Activated CD8-positive, alpha-beta T cell treated with anti-CD3 and anti-CD28 coated beads, Interleukin-2, amount 10 ng/mL, durations not matched to agents 7 days and 5 days (primary cell): ENCODE data around the gene SH3BP5L. TPM values are rescaled to one million over a fixed set of nuclear protein-coding genes. Genes with fewer than 3 reads are reported as not detected.
"Not testable (repeated sequence)": the region's sequence is repeated elsewhere in the genome, so short reads cannot be mapped to it uniquely, and the experiment has no call there.

Experiments
- ATAC-seq: fragments of 150-1000 bp; cut with Tn5 transposase; one replicate; pipeline ENCODE4 v1.10.0; 2021; ENCODE audit warnings: moderate library complexity
- CTCF ChIA-PET: fragments of 350-600 bp; sonication (Branson Sonifier 250); formaldehyde crosslinking; loops from one replicate; lab custom pipeline; 2021; ENCODE audit warnings: antibody characterized with exemption; lab: Charles Lee
- POLR2A ChIA-PET: fragments of 350-600 bp; sonication (Branson Sonifier 250); formaldehyde crosslinking; loops from one replicate; lab custom pipeline; 2021; ENCODE audit warnings: antibody characterized with exemption; lab: Charles Lee
- DNase-seq: peaks from one replicate; pipeline ENCODE4 v3.0.0-alpha.2; 2020
- H3K27ac Mint-ChIP-seq: one replicate; pipeline ENCODE4 v1.8.0; 2021; ENCODE audit warnings: mild to moderate bottlenecking, mixed read lengths
- H3K27me3 Mint-ChIP-seq: one replicate; pipeline ENCODE4 v1.8.0; 2021; ENCODE audit warnings: low read depth, mixed read lengths
- H3K36me3 Mint-ChIP-seq: one replicate; pipeline ENCODE4 v1.8.0; 2021; ENCODE audit warnings: low read depth, mixed read lengths
- H3K4me1 Mint-ChIP-seq: one replicate; pipeline ENCODE4 v1.8.0; 2021; ENCODE audit warnings: low read depth, mixed read lengths
- H3K4me3 Mint-ChIP-seq: one replicate; pipeline ENCODE4 v1.8.0; 2021; ENCODE audit warnings: mild to moderate bottlenecking, mixed read lengths
- H3K9me3 Mint-ChIP-seq: one replicate; pipeline ENCODE4 v1.8.0; 2022; ENCODE audit warnings: mixed read lengths; ENCODE audit not compliant: insufficient read depth
- total RNA-seq, 2 experiments: library from RNA; stranded (reverse); gene quantifications; one replicate each; pipeline ENCODE4 v1.2.3, GENCODE V29; 2021

The SH3BP5L gene
- total RNA-seq, 2 experiments from 2014 or later, result 28.9 to 31.4 TPM

GRCh38 chr1:248790456-248790855 is 35.3 kb downstream of the SH3BP5L start:
- H3K27ac Mint-ChIP-seq, result no peak overlapping the region
- DNase-seq (no peak), ATAC-seq (no peak)
- H3K27me3 Mint-ChIP-seq, result no peaks in the 10 kb centered on the region
- no peak overlapping the region for H3K4me3 Mint-ChIP-seq
- no peaks in the 10 kb centered on the region for H3K9me3 Mint-ChIP-seq
- H3K4me1 Mint-ChIP-seq, result no peaks in the 10 kb centered on the region
- CTCF ChIA-PET, result no interaction called here
- POLR2A ChIA-PET, result no interaction called here
- H3K36me3 Mint-ChIP-seq, result no peaks in the 10 kb centered on the region

GRCh38 chr1:248789337-248789736 is 36.4 kb downstream of the SH3BP5L start:
- POLR2A ChIA-PET, DNase-seq, CTCF ChIA-PET, H3K36me3 Mint-ChIP-seq, H3K9me3 Mint-ChIP-seq, H3K27ac Mint-ChIP-seq, ATAC-seq, H3K27me3 Mint-ChIP-seq, H3K4me3 Mint-ChIP-seq, H3K4me1 Mint-ChIP-seq: not testable (repeated sequence)

GRCh38 chr1:248788327-248788726 is 37.4 kb downstream of the SH3BP5L start:
- no peaks in the 10 kb centered on the region for H3K4me1 Mint-ChIP-seq
- ChIA-PET CTCF (no interaction called here), POLR2A (no interaction called here)
- no peaks in the 10 kb centered on the region for H3K27me3 Mint-ChIP-seq
- no peaks in the 10 kb centered on the region for H3K36me3 Mint-ChIP-seq
- DNase-seq (no peak), ATAC-seq (no peak)
- H3K27ac Mint-ChIP-seq, result no peak overlapping the region
- H3K9me3 Mint-ChIP-seq, result no peaks in the 10 kb centered on the region
- H3K4me3 Mint-ChIP-seq, result no peak overlapping the region

GRCh38 chr1:248787430-248787829 is 38.3 kb downstream of the SH3BP5L start:
- ChIA-PET CTCF (interaction anchor here (1.5 kb wide), 1 partner anchor 13 kb away, joined by 4 read pairs; no protein-coding TSS in a partner anchor), POLR2A (interaction anchor here (0.6 kb wide), 1 partner anchor 1013 kb away, joined by 3 read pairs; no protein-coding TSS in a partner anchor)
- DNase-seq (no peak), ATAC-seq (no peak)
- Mint-ChIP-seq H3K36me3 (no peaks in the 10 kb centered on the region), H3K4me1 (no peaks in the 10 kb centered on the region), H3K9me3 (no peaks in the 10 kb centered on the region), H3K27me3 (no peaks in the 10 kb centered on the region), H3K27ac (no peak overlapping the region), H3K4me3 (no peak overlapping the region)

GRCh38 chr1:248786156-248786555 is 39.6 kb downstream of the SH3BP5L start:
- POLR2A ChIA-PET, result no interaction called here
- no peaks in the 10 kb centered on the region for H3K9me3 Mint-ChIP-seq
- no peak overlapping the region for H3K27ac Mint-ChIP-seq
- ATAC-seq (no peak), DNase-seq (no peak)
- H3K4me1 Mint-ChIP-seq, result no peaks in the 10 kb centered on the region
- no peaks in the 10 kb centered on the region for H3K27me3 Mint-ChIP-seq
- H3K4me3 Mint-ChIP-seq, result no peak overlapping the region
- H3K36me3 Mint-ChIP-seq, result no peaks in the 10 kb centered on the region
- CTCF ChIA-PET, result interaction anchor here (0.9 to 1.5 kb wide), 3 partner anchors 14 to 72 kb away, joined by 3 to 4 read pairs (median 3); partner anchors contain the start of gene ZNF692

- no peak overlapping the region for H3K4me3 Mint-ChIP-seq
- DNase-seq, result no peak
- H3K27ac Mint-ChIP-seq, result no peak overlapping the region
- no peaks in the 10 kb centered on the region for H3K9me3 Mint-ChIP-seq
- ATAC-seq, result no peak
- H3K27me3 Mint-ChIP-seq, result no peaks in the 10 kb centered on the region
- POLR2A ChIA-PET, result no interaction called here
- CTCF ChIA-PET, result no interaction called here
- H3K36me3 Mint-ChIP-seq, result no peaks in the 10 kb centered on the region
- no peaks in the 10 kb centered on the region for H3K4me1 Mint-ChIP-seq
These were observed 42.3 kb downstream of the SH3BP5L start for GRCh38 chr1:248783367-248783766.

GRCh38 chr1:248782416-248783141 is 43.1 kb downstream of the SH3BP5L start:
- no peaks in the 10 kb centered on the region for H3K27me3 Mint-ChIP-seq
- ChIA-PET POLR2A (no interaction called here), CTCF (interaction anchor here (1.7 kb wide), 1 partner anchor 24 kb away, joined by 6 read pairs; no protein-coding TSS in a partner anchor)
- H3K4me1 Mint-ChIP-seq, result no peaks in the 10 kb centered on the region
- ATAC-seq, result no peak
- no peak overlapping the region for H3K4me3 Mint-ChIP-seq
- no peak for DNase-seq
- H3K36me3 Mint-ChIP-seq, result no peaks in the 10 kb centered on the region
- no peaks in the 10 kb centered on the region for H3K9me3 Mint-ChIP-seq
- H3K27ac Mint-ChIP-seq, result no peak overlapping the region

GRCh38 chr1:248779350-248779749 is 46.4 kb downstream of the SH3BP5L start:
- Mint-ChIP-seq H3K4me1 (no peaks in the 10 kb centered on the region), H3K36me3 (no peaks in the 10 kb centered on the region), H3K27ac (no peak overlapping the region), H3K4me3 (no peak overlapping the region), H3K9me3 (no peaks in the 10 kb centered on the region), H3K27me3 (no peaks in the 10 kb centered on the region)
- CTCF ChIA-PET, result no interaction called here
- ATAC-seq (no peak), DNase-seq (no peak)
- POLR2A ChIA-PET, result no interaction called here

GRCh38 chr1:248778906-248779305 is 46.8 kb downstream of the SH3BP5L start:
- no peak overlapping the region for H3K27ac Mint-ChIP-seq
- H3K27me3 Mint-ChIP-seq, result no peaks in the 10 kb centered on the region
- no peaks in the 10 kb centered on the region for H3K36me3 Mint-ChIP-seq
- DNase-seq (no peak), ATAC-seq (no peak)
- ChIA-PET CTCF (no interaction called here), POLR2A (no interaction called here)
- no peaks in the 10 kb centered on the region for H3K9me3 Mint-ChIP-seq
- H3K4me1 Mint-ChIP-seq, result no peaks in the 10 kb centered on the region
- H3K4me3 Mint-ChIP-seq, result no peak overlapping the region

- H3K9me3 Mint-ChIP-seq, result no peaks in the 10 kb centered on the region
- no peaks in the 10 kb centered on the region for H3K36me3 Mint-ChIP-seq
- POLR2A ChIA-PET, result no interaction called here
- no peaks in the 10 kb centered on the region for H3K27me3 Mint-ChIP-seq
- no peak overlapping the region for H3K4me3 Mint-ChIP-seq
- ATAC-seq, result no peak
- CTCF ChIA-PET, result no interaction called here
- no peaks in the 10 kb centered on the region for H3K4me1 Mint-ChIP-seq
- DNase-seq, result no peak
- no peak overlapping the region for H3K27ac Mint-ChIP-seq
These were observed 48.7 kb downstream of the SH3BP5L start for GRCh38 chr1:248776991-248777390.

GRCh38 chr1:248775441-248775840 is 50.3 kb downstream of the SH3BP5L start:
- Mint-ChIP-seq H3K9me3 (no peaks in the 10 kb centered on the region), H3K4me1 (no peaks in the 10 kb centered on the region), H3K27ac (no peak overlapping the region), H3K27me3 (peaks cover 6% of the 10 kb centered on the region), H3K4me3 (no peak overlapping the region), H3K36me3 (no peaks in the 10 kb centered on the region)
- POLR2A ChIA-PET, result no interaction called here
- DNase-seq (no peak), ATAC-seq (no peak)
- CTCF ChIA-PET, result no interaction called here
